Esophagus muscularis mucosa (tissue), 4 donors: ENCODE data around the gene SLC2A11. TPM values are rescaled to one million over a fixed set of nuclear protein-coding genes. Genes with fewer than 3 reads are reported as not detected.

Source experiments
- DNase-seq: peaks from one replicate; pipeline ENCODE4 v3.0.0-alpha.2; 2017; ENCODE audit errors: extremely low spot score
- H3K27ac ChIP-seq, 4 donors: fragments of 200-600 bp; sonication (generic); replicated peaks in 1 of 4; 1 replicate in 3 of 4; 2 replicates in 1 of 4; pipeline ENCODE4 v1.5.1; 2016 to 2019; ENCODE audit warnings: mild to moderate bottlenecking in 1 of 4
- H3K27me3 ChIP-seq, 4 donors: fragments of 200-600 bp; sonication (generic); one replicate each; pipeline versions ENCODE4 v1.5.1 to v1.6.0; 2016 to 2019
- H3K36me3 ChIP-seq, 4 donors: fragments of 200-600 bp; sonication (generic); one replicate each; pipeline ENCODE4 v1.5.1; 2016 to 2019
- H3K4me1 ChIP-seq, 4 donors: fragments of 200-600 bp; sonication (generic); one replicate each; pipeline ENCODE4 v1.5.1; 2016 to 2019
- H3K4me3 ChIP-seq, 4 donors: fragments of 200-600 bp; sonication (generic); 1 replicate in 2 of 4; 2 replicates in 2 of 4; pipeline ENCODE4 v1.5.1; 2016 to 2019; ENCODE audit warnings: mild to moderate bottlenecking in 4 of 4, moderate library complexity in 1 of 4
- H3K9me3 ChIP-seq, 4 donors: fragments of 200-600 bp; sonication (generic); 1 replicate in 3 of 4; 2 replicates in 1 of 4; pipeline ENCODE4 v1.5.1; 2016 to 2019
- EP300 ChIP-seq: sonication (generic); formaldehyde crosslinking; IDR thresholded peaks from one replicate; pipeline ENCODE4 v1.6.1; 2017; ENCODE audit warnings: antibody characterized with exemption
- POLR2A ChIP-seq: fragments of 450-650 bp; IDR thresholded peaks from one replicate; pipeline ENCODE4 v1.6.1; 2017; ENCODE audit warnings: antibody characterized with exemption, moderate library complexity, mild to moderate bottlenecking, low read depth
- POLR2AphosphoS5 ChIP-seq, 2 donors: sonication (generic); formaldehyde crosslinking; IDR thresholded peaks; one replicate each; pipeline ENCODE4 v1.6.1; 2017; ENCODE audit warnings: antibody characterized with exemption in 2 of 2
- WGBS: methylation state at CpG from one replicate; pipeline ENCODE4 v1.1.5; 2018; 5-methylcytosine and 5-hydroxymethylcytosine counted together
- intact Hi-C: fragments of 100-400 bp; cut with DNase I; formaldehyde crosslinking; loops from one replicate; pipeline ENCODE4 v1.15.1; 2023
- total RNA-seq, 4 donors: library from RNA; depleted of rRNA; stranded (reverse); fragments of >200 nt; gene quantifications; one replicate each; pipeline versions ENCODE4 v1.1.0 to v1.2.1, GENCODE V29; 2016
- TF ChIP-seq, protein P1 (sequence below), 3 experiments: fragments of 200-600 bp in 2 of 3; fragments of 450-650 bp in 1 of 3; sonication (generic) in 2 of 3; IDR thresholded peaks; one replicate each; pipeline ENCODE4 v1.5.1; 2017 to 2019; ENCODE audit warnings: antibody characterized with exemption in 3 of 3, mild to moderate bottlenecking in 2 of 3, moderate library complexity in 1 of 3

SLC2A11 gene
- total RNA-seq, 4 donors from 2014 or later: 11.6 to 17.4 (median 15.3) TPM

DNA sequence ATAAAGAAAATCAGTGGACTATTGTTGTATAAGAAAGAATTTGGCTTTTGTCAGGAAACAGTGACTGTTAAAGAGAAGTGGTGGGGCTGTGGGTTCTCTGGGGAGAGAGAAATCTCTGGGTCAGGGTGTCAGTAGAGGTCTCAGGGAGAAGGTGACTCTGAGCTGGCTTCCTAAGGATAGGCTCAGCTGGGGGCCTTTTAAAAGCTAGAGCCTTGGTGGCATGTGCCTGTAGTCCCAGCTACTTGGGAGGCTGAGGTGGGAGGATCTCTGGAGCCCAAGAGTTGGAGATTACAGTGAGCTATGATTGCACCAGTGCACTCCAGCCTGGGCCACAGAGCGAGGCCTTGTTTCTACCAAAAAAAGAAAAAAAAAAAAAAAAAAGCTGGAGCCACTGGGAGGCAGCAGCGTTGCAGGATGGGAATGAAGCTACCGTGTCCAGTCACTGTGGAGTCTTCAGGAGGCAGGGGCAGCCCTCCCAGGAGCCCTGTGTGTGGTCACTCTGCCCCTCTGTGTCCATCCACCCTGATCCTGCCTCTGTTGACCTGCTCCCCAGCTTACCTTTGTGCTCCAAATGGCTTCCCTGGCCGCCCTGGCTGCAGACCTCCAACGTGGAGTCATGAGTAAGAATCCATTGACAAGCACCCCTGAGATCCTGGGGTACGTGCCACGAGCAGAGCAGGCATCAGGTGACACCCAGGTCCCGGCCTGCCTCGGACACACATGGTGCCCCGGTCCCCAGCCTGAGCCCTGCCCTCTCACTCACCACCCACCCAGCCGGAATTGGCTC lies 31.1 kb downstream of the SLC2A11 start:
- no peak for DNase-seq
- H3K27ac ChIP-seq: peak overlapping the region; percentile 26 to 60 (median 45)
- peaks cover 0 to 10% (median 9%) of the 10 kb centered on the region in 4 donors for H3K36me3 ChIP-seq
- peaks cover 4 to 24% (median 22%) of the 10 kb centered on the region in 4 donors for H3K4me1 ChIP-seq
- TF ChIP-seq POLR2AphosphoS5 (IDR thresholded peaks at IDR 0.05) (no peak), POLR2A (no peak), EP300 (no peak)
- TF ChIP-seq, protein P1, sequence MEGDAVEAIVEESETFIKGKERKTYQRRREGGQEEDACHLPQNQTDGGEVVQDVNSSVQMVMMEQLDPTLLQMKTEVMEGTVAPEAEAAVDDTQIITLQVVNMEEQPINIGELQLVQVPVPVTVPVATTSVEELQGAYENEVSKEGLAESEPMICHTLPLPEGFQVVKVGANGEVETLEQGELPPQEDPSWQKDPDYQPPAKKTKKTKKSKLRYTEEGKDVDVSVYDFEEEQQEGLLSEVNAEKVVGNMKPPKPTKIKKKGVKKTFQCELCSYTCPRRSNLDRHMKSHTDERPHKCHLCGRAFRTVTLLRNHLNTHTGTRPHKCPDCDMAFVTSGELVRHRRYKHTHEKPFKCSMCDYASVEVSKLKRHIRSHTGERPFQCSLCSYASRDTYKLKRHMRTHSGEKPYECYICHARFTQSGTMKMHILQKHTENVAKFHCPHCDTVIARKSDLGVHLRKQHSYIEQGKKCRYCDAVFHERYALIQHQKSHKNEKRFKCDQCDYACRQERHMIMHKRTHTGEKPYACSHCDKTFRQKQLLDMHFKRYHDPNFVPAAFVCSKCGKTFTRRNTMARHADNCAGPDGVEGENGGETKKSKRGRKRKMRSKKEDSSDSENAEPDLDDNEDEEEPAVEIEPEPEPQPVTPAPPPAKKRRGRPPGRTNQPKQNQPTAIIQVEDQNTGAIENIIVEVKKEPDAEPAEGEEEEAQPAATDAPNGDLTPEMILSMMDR (IDR thresholded peaks at IDR 0.05): no peak
- 67% methylated on average over 6 of the region's 11 CpGs for WGBS
- H3K9me3 ChIP-seq: no peaks in the 10 kb centered on the region
- no peak overlapping the region for H3K4me3 ChIP-seq
- intact Hi-C loops: no loop called here
- no peaks in the 10 kb centered on the region for H3K27me3 ChIP-seq

DNA sequence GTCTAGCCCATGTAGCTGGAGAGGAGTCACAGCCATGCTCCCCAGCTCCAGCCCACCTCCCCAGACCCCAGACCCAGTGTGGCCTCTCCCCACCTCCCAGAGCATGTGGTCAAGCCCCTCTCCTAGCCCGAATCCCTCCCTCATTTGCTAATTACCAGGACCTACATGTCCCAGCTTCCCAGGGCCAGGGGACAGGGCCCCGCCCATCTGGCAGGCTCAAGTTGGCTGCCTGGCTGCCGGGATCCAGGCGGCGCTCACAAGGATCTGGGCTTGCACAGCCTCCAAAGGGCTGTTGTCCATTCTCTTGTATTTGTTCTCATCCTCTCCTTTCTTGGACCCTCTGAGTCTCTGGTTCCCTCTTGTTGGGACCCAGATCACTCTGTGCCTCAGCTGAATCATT lies 31.9 kb downstream of the SLC2A11 start:
- 45% methylated on average over 5 of the region's 5 CpGs for WGBS
- H3K27ac ChIP-seq: peak overlapping the region in 2 of 4 donors; percentile 26 to 60
- H3K4me1 ChIP-seq: peaks cover 4 to 29% (median 25%) of the 10 kb centered on the region in 4 donors
- no peaks in the 10 kb centered on the region for H3K9me3 ChIP-seq
- H3K36me3 ChIP-seq: peaks cover 0 to 2% (median 1%) of the 10 kb centered on the region in 4 donors
- TF ChIP-seq, protein P1 (IDR thresholded peaks at IDR 0.05): no peak
- no peak for TF ChIP-seq POLR2A
- TF ChIP-seq EP300: no peak
- TF ChIP-seq POLR2AphosphoS5 (IDR thresholded peaks at IDR 0.05): no peak
- no peak for DNase-seq
- intact Hi-C loops: no loop called here
- H3K4me3 ChIP-seq: no peak overlapping the region
- H3K27me3 ChIP-seq: no peaks in the 10 kb centered on the region

DNA sequence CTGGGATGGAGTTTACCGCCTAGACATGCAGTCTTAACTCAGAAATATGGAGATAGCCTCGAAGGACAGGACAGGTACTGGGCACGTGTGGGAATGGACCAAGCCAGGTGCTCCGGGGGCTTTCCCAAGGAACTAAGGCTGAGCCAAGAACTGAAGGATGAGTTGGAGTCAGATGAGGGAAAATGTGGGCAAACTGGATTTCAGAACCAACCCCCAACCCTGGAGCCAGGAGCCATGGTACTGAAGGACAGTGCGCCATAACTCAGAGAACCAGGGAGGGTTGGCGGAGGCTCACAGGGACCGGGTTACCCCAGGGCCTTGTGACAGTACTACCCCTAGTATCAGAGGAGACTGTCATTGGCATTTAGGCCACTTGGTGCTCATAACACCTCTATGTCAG lies 34.1 kb downstream of the SLC2A11 start:
- no peak for TF ChIP-seq POLR2A
- no peak for TF ChIP-seq POLR2AphosphoS5 (IDR thresholded peaks at IDR 0.05)
- TF ChIP-seq, protein P1 (IDR thresholded peaks at IDR 0.05): no peak
- TF ChIP-seq EP300: no peak
- Histone ChIP-seq H3K27me3 (no peaks in the 10 kb centered on the region), H3K36me3 (peaks cover 0 to 12% (median 11%) of the 10 kb centered on the region in 4 donors), H3K27ac (no peak overlapping the region), H3K9me3 (no peaks in the 10 kb centered on the region), H3K4me3 (no peak overlapping the region), H3K4me1 (peaks cover 17 to 49% (median 46%) of the 10 kb centered on the region in 4 donors)
- WGBS: 89% methylated on average over 7 of the region's 7 CpGs
- intact Hi-C loops: no loop called here
- DNase-seq: no peak

- WGBS: 89% methylated on average over 2 of the region's 2 CpGs
- intact Hi-C loops: no loop called here
Measured at GRCh38 chr22:23892130-23892529, 34.5 kb downstream of the SLC2A11 start.

More at GRCh38 chr22:23892130-23892529, 34.5 kb downstream of the SLC2A11 start:
- Histone ChIP-seq H3K36me3 (peaks cover 0 to 16% (median 15%) of the 10 kb centered on the region in 4 donors), H3K4me1 (peaks cover 17 to 51% (median 48%) of the 10 kb centered on the region in 4 donors), H3K4me3 (no peak overlapping the region), H3K27ac (no peak overlapping the region), H3K27me3 (no peaks in the 10 kb centered on the region), H3K9me3 (no peaks in the 10 kb centered on the region)
- no peak for DNase-seq
- TF ChIP-seq EP300: no peak
- TF ChIP-seq POLR2AphosphoS5 (IDR thresholded peaks at IDR 0.05): no peak
- TF ChIP-seq, protein P1 (IDR thresholded peaks at IDR 0.05): no peak
- TF ChIP-seq POLR2A: no peak
